ENCODE data around the gene ADPRHL1. TPM values are rescaled to one million over a fixed set of nuclear protein-coding genes. Genes with fewer than 3 reads are reported as not detected.
"Not testable (repeated sequence)": the region's sequence is repeated elsewhere in the genome, so short reads cannot be mapped to it uniquely, and the experiment has no call there.

ADPRHL1 gene
- total RNA-seq, 2 donors from 2014 or later: 241 to 245 TPM

DNA sequence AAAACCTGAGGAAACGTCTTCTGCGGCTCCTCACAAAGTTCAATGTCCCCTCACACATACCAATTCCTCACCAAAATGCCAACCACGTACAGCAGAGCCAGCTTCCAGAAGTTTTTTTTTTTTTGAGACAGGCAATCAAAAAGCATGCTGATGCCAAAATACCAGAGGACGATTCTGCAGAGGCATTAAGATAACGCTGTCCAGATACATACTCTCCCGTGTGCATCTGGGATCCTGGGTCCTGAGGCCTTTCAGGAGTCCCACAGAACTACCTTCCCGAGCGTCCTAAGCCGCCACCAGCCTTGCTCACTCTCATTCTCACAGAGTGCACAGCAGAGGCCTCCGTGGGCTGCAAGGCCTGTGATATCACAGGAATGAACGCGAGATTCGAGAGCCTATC, 32.3 kb upstream of the ADPRHL1 start:
- intact Hi-C loops (cut with DNase I): loop anchor here in 1 of 2 donors (5.0 kb wide), 1 partner anchor 33 kb away; the partner anchor contains the start of gene ADPRHL1
- DNase-seq (no peak), ATAC-seq (no peak)

DNA sequence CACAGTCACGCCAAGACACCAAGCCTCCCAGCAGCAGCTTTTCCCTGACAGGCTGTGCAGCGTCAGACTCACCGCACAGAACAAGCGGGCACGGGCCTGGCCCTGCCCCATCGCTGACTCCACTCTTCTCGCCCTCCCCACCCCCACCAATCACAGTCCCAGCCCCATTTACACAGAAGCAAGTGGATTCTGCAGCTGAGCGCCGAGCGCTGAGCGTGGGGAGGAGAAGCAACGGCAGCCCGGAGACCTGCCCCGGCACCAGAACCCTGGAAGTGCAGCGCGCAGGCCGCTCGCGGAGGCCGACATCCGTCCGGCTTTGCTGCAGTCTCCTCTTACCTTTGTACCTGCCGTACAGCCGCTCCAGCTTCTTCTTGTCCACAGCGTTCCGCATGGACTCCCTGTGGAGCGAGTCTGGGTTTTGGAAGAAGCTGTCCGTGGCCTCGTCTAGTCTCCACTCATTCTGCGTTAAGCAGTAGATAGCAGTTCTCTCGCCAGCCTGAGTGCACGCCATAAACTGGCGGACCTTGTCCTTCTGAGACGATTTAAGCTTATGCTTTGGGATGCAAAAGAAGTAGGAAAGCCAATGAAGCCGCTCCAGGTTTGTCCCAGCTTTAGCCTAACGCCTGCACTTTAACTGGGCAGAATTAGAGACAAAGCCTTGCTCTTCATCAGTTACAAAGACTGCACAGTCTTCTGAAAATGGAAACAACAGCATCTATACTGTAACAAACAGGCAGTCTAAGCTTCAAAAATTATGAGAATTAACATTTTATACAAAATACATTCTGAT, 30.4 kb upstream of the ADPRHL1 start:
- ATAC-seq (peak; percentile 51 to 78), DNase-seq (no peak)

DNA sequence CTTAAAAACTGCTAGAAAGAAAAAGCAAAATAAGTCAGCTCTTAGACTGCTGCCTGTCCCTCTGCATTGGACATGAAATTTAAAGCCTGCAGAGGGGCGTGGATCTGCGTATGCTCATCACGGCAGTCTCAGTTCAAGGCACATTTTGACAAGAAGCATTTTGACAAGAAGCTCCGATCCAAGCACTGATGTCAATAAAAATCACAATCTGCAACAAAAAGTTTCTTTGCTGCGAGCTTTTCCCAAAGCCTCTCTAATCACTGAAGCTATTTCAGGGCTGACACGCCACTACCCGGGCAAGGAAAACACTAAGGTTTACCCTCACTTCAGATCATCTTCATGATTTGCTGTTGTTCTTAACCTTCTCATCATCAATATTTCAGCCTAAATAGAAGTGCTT, 29.8 kb upstream of the ADPRHL1 start:
- no peak for DNase-seq
- no peak for ATAC-seq
- intact Hi-C loops (cut with DNase I): no loop called here

More for the DNA sequence above, 30.4 kb upstream of the ADPRHL1 start:
- intact Hi-C loops (cut with DNase I): no loop called here

DNA sequence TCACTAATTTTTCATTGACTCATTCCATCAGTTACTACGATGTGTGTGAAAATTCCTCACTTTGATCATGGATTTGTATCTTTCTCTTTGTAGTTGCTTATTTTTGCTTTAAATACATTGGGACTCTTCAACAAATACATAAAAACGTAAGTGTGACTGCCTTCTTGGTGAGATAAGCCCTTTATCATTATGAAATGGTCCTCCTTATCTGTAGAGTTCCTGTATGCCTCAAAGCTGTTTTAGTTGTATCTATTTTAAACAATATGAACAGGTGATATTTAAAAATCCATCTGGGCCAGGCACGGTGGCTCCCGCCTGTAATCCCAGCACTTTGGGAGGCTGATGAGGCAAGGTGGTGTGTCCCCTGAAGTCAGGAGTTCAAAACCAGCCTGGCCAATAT, 25.9 kb upstream of the ADPRHL1 start:
- DNase-seq (no peak), ATAC-seq (no peak)
- intact Hi-C loops (cut with DNase I): no loop called here

DNA sequence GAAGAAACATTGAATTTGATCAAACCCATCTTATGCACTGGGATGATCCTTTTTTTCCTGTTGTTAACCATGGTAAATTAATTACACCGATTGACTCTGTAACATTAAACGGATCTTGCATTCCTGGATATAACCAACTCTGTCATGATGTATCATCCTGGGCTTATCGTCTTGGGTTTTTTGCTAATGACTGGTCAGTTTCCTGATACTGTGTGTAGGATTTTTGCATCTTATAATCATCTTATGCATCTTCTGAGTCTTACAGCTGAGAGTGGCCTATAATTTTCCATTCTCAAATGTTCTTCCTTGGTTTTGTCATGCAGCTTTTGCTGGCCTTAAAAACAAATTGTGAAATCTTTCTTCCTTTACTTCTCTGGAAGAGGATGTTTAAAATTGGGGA, 24.4 kb upstream of the ADPRHL1 start:
- ATAC-seq (no peak), DNase-seq (no peak)
- intact Hi-C loops (cut with DNase I): no loop called here

DNA sequence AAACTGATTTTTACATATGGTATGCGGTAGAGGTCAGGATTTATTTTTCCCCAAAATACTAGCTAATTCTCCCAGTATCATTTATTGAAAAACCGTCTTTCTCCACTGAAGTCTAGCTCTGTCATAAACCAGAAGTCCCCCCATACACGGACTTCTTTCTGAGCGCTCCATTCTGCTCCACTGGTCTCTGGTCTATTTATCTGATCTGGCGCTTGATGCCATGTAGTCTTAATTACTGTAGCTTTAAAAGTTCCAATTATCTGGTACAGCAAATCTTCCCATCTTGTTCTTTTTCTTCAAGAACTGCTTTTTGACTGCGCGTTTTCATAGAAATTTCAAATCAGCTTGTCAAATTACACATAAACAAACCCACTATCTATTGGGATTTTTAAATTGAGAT, 23.5 kb upstream of the ADPRHL1 start:
- no peak for DNase-seq
- ATAC-seq: no peak
- intact Hi-C loops (cut with DNase I): no loop called here

DNA sequence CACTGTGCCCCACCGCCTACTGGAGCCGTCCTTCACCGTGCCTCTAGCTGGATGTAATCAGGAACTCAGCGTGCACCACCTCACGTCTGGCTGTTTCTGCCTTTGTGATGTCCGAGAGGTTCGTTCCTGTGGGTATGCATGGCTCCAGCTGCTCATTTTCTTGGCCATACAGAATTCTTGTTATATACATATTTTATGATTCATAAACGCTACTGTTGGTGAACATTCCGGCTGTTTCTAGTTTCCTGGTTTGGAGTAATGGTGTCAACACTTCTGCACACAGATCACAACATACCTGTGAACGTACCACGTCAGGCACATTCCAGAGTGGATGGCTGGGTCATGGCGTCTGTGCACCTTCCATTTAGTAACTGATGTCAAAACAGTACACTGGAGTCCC, 22.6 kb upstream of the ADPRHL1 start:
- ATAC-seq: no peak
- intact Hi-C loops (cut with DNase I): no loop called here
- DNase-seq: no peak

DNA sequence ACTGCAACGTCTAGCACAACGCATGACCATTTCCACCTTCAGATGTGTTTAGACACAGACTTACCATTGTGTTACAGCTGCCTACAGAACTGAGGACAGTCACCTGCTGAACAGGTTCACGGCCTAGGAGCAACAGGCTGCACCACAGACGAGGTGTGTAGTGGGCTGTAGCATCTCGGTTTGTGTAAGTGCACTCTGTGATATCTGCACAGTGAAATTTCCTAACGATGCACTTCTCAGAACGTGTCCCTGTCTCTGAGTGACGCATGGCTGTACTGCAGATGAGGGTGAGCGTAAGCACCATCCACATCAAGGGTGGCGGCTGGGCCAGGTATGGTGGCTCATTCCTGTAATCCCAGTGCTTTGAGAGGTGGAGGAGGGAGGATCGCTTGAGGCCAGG, 22.0 kb upstream of the ADPRHL1 start:
- intact Hi-C loops (cut with DNase I): no loop called here
- DNase-seq (no peak), ATAC-seq (no peak)

DNA sequence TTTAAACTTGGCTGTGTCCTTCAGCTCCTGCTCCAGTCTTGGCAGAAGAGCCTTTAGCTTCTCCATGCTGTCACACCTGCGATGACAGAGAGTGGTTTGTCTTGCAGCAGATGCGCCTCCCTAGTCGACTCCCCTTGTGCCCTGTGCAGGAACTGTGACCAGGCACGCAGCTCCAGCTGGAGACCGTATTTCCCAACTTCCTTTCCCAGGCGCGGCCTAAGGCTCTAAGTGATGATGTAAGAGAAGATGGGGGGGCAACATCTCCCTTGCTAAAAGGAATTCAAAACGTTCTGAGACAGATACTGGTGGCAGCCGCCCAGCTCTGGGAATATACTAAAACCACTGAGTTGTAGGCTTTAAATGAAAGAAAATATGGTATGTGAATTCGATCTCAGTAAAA, 20.9 kb upstream of the ADPRHL1 start:
- ATAC-seq (peak; percentile 77 to 79), DNase-seq (peak; percentile 45)
- intact Hi-C loops (cut with DNase I): no loop called here

DNA sequence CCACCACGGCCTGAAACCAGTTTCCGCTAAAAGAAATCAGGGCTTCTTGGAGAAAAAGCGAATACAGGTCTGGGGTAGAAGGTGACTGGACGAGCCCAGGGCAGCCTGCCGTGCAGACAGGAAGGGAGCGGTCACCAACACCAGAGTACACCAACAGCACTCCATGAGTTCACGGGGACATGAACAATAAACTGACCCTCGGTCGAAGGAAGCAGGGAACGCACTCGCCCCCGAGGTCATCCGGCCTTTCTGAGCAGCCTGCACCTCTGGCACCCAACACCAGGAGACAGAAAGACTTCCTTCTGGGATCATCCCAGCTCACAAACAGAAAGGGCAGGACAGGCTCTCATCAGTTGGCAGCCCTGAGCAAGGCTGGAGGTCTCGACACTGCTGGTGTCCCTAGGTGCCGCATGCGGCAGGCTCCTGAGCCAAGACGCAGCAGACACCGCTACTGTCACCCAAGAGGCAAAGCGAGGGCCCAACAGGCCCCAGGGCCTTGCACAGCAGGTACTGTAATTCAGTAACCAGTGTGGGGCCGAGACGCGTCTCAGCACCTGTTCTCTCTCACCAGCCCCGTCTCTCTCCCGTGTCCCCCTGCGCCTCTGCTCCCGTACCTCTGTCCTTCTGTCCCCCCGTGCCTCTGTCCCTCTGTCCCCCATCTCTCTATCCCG, 19.2 kb upstream of the ADPRHL1 start:
- intact Hi-C loops (cut with DNase I): no loop called here
- DNase-seq: no peak
- ATAC-seq: peak in 1 of 2 donors; percentile 51

DNA sequence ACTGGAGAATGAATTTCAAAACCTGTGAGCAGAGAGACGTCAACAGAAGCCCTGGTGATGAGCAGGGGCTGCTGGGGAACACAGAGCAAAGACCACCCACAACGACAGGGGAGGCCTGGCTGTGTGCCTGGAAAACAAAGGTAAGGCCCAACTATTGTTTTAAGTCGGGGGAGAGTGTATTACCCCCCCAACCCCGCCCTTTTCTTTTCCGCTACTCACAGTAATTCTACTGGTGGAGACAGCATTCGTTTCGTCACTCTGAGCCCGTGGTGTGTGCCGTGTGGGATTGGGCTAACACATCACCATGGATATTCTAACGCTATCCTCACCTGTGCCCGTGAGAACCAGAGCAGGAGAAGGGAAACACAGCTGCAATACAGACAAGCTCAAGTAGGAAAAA, 18.6 kb upstream of the ADPRHL1 start:
- DNase-seq (no peak), ATAC-seq (no peak)
- intact Hi-C loops (cut with DNase I): no loop called here

DNA sequence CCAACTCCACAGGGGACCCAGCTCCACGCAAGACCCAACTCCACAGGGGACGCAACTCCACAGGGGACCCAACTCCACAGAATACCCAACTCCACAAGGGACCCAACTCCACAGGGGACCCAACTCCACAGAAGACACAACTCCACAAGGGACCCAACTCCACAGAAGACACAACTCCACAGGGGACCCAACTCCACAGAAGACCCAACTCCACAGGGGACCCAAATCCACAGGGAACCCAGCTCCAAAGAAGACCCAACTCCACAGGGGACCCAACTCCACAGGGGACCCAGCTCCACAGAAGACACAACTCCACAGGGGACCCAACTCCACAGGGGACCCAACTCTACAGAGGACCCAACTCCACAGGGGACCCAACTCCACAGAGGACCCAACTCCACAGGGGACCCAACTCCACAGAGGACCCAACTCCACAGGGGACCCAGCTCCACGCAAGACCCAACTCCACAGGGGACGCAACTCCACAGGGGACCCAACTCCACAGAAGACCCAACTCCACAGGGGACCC, 17.4 kb upstream of the ADPRHL1 start:
- DNase-seq; ATAC-seq; intact Hi-C loops (cut with DNase I): not testable (repeated sequence)

DNA sequence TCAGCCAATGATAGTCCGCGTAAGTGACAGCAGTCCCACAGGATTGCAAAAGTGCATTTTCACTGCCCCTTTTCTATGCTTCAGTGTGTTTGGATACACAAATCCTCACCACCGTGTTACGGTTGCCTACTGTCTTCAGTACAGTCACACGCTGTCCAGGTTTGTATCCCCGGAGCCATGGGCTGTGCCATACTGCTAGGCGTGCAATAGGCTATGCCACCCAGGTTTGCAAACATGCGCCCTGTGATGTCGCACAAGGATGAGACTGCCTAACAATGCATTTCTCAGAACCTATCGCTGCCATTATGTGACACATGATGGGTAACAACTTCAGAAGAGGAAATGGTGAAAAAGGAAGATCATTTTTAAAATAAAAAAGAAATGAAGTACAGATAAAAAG, 16.8 kb upstream of the ADPRHL1 start:
- no peak for ATAC-seq
- intact Hi-C loops (cut with DNase I): no loop called here

DNA sequence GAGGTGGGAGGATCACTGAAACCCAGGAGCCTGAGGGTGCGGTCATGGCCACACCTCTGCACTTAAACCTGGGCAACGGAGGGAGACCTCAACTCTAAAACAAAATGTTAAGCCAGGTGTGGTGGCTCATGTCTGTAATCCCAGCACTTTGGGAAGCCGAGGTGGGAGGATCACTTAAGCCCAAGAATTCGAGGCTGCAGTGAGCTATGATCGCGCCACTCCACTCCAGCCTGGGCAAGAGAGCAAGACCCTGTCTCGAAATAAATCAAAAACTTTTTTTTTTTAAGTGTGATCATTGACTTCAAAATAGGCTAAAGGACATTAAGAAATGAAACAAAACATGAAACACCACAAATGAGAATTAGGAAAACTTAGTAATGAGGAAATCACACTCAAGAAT, 16.3 kb upstream of the ADPRHL1 start:
- intact Hi-C loops (cut with DNase I): no loop called here
- no peak for ATAC-seq
- DNase-seq: no peak

More for the DNA sequence above, 16.8 kb upstream of the ADPRHL1 start:
- DNase-seq: no peak

DNA sequence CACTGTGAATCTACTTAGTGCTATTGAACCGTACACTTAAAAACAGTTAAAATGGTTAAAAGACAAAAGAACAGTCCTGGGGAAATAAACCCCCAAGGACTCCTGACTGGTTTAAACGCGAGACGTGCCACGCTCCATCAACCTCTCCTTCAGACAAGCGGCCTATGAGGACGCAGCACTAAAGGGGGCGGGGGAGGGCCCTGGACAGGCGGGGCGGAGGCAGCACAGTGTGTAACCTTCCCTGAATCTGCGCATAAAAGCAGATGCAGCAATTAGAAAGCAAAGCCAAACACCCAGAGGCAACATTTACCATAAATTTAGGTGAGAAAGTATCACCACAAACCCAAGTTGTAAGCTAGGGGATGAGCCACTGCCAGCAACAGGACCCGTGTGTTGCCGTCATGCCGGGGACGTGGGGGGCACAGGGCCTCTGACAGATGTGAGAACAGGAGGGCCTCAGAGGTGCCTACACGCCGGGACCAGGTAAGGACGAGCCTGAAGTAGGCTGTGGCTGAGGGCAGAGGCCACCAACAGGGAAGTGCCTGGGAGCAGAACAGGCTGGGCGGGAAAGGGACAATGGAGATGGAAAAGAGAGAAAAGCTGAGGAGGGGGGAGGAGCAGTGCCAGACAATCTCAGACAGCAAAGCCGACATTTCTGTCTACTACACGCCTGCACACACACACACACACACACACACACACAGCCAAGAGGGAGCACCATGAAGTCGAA, 15.3 kb upstream of the ADPRHL1 start:
- intact Hi-C loops (cut with DNase I): no loop called here
- DNase-seq (no peak), ATAC-seq (peak in 1 of 2 donors; percentile 73)

DNA sequence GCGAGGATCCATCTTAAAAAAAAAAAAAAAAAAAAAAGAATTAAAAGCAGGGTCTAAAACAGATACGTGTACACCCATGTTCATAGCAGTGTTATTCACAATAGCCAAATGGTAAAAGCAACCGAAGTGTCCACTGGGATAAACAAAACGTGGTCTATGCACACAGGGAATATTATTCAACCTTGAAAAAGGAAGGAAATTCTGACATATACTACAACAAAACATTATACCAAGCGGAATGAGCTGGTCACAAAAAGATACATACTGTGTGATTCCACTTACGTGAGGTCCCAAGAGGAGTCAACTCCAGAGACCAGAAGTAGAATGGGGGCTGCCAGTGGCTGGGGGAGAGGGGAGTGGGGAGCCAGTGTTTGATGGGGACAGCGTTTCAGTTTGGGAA, 14.7 kb upstream of the ADPRHL1 start:
- no peak for DNase-seq
- intact Hi-C loops (cut with DNase I): no loop called here
- no peak for ATAC-seq

DNA sequence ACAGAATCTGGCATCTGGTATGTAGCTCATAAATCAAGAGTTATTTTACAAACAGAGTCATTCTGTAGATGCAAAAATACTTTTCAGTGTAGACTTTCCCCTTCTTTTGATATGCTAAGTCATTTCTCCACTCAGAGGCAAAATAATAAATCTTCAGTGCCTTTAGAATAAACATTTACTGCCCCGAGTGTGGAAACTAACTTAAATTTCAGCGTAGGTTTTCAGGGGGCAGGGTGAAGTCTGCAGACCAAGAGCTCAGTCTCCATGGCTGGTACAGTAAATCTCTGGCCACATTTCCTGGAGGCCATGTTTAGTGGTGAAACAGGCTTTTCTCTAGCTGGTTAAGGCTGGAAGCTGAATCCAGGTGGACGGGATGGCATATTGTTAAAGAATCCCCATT, 13.1 kb upstream of the ADPRHL1 start:
- ATAC-seq (no peak), DNase-seq (no peak)
- intact Hi-C loops (cut with DNase I): no loop called here

DNA sequence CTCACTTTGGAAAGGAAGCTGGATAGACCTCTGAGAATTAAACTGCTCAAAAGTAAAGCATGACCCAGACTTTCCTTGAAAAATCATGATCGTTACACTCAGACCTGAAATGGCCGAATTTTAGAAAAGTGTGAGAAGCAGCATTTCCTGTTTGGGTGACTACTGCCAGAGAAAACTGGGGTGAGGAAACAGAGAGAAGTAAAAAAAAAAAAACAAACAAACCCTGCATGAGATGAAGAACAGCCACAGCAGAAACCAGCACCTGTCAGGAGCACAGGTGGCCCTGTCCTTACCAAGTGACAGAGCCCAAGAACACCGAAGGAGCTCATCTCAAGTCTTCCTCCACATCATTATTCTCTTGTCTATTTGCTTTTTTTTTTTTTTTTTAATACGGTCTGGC, 12.0 kb upstream of the ADPRHL1 start:
- intact Hi-C loops (cut with DNase I): no loop called here
- no peak for ATAC-seq
- DNase-seq: no peak

DNA sequence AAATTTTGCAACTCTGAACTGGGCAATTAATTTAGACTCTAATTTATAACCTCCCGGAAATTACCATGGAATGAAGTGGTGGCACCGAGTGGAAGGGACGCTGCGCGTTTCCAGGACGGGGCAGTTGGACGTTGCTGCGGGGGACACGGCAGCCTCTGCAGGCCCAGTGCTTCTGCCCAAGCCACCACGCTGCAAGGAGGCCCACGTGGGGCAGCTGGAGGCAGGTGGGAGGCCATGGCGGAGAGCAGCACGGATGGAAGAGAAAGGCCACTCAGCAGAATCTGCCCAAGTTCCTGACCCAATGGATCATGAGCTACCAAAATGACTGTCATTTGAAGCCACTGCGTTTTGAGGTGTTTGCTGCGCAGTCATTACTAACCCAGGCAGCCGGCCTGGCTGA, 11.2 kb upstream of the ADPRHL1 start:
- intact Hi-C loops (cut with DNase I): no loop called here
- ATAC-seq: no peak
- no peak for DNase-seq

Data from left cardiac atrium (tissue), 4 donors.